Measurements from ENCODE around the gene STARD4.

Gene STARD4, protein sequence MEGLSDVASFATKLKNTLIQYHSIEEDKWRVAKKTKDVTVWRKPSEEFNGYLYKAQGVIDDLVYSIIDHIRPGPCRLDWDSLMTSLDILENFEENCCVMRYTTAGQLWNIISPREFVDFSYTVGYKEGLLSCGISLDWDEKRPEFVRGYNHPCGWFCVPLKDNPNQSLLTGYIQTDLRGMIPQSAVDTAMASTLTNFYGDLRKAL

DNA sequence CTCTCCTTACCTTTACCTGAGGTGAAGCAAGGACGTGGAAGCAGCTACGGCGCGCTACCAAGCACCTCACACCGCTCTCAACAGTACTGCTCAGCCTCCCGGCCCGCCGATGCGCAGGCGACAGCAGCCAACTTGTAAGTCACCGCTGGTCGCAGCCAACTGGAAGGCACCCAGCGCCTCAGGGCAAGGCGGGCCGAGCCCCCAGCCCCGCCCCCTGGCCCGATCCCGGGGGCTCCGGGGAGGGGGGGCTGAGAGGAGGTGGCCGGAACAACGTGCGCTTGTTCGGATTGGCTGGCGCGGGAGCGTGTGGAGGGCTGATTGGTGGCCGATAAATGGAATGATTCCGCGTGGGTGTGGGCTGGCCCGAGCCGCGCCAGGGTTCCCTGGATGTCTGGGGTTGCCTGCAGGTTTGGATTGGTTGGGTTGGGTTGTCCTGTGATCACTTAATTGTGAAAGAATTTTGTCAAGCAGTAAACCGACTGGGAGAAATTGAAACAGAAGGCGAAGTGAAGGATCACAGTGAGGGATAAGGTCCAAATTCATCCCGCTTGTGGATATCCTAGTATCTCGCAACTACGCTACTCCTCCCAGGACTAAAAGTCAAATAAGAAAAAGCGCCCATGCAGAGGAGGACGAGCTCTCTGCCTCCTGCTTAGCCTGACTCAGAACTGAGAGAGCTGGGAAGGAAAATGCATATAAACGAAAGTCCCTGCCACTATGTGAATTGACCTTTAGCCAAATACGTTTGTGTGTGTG, at the start of gene STARD4:
STARD4 (minus strand) TSS at position 161 of the 756 bp plus-strand sequence. CDS start 5,102 bp downstream, outside the sequence.
- DNase-seq (ENCODE audit: low read depth in 2 of 2, low spot score in 1 of 2), result peak; percentile 78 to 88

DNA sequence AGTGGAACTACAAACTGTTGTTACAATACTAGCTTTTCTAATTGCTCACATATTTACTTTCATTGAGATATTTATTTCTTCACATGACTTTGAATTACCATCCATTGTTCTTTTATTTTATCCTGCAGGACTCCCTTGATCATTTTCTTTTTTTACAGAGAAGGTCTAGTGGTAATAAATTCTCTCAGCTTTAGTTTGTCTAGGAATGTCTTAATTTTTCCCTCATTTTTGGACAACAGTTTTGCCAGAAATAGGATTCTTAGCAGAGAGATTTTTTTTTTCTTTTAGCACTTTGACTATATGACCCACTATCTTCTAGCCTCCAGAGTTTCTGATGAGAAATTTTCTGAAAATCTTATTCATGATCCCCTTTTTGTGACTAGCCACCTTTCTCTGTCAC, 47.3 kb upstream of the STARD4 start:
- DNase-seq (ENCODE audit: low read depth in 2 of 2, low spot score in 1 of 2), result no peak

DNA sequence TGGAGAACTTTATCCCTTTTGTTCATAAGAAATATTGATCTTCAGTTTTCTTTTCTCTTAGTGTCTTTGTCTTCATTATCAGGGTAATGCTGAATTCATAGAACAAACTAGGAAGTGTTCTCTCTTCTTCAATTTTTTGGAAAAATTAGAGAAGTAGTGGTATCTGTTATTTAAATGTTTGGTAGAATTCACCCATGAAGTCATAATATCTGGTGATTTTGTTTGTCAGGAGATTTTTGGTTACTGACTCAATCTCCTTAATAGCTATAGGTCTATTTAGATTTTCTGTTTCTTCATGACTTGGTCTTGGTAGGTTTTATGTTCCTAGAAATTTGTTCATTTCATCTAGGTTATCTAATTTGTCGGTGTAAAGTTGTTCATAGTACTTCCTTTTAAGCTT, 45.4 kb upstream of the STARD4 start:
- DNase-seq (ENCODE audit: low read depth in 2 of 2, low spot score in 1 of 2), result no peak

- no peak for DNase-seq (ENCODE audit: low read depth in 2 of 2, low spot score in 1 of 2)
Measured at GRCh38 chr5:111557111-111557510, 44.8 kb upstream of the STARD4 start.

- no peak for DNase-seq (ENCODE audit: low read depth in 2 of 2, low spot score in 1 of 2)
Measured at GRCh38 chr5:111556501-111556900, 44.2 kb upstream of the STARD4 start.

GRCh38 chr5:111555760-111556159, 43.4 kb upstream of the STARD4 start:
- DNase-seq (ENCODE audit: low read depth in 2 of 2, low spot score in 1 of 2), result no peak

DNA sequence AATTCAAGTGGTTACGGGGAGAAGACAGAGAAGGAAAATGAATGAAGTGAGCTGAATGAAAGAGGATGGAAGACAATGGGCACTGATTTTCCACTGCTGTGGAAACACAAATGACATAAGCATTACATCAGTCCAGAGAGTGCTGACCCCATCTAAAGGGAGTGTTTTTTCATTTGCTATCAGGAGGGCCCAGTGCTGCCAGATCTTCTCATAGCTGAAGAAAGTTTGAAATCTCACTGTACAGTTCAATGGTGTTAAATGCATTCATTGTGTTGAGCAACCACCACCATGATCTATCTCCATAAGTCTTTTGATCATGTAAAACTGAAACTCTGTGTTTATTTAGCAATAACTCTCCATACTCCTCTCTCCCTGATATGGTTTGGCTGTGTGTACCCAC, 41.5 kb upstream of the STARD4 start:
- no peak for DNase-seq (ENCODE audit: low read depth in 2 of 2, low spot score in 1 of 2)

GRCh38 chr5:111552896-111553295, 40.6 kb upstream of the STARD4 start:
- DNase-seq (ENCODE audit: low read depth in 2 of 2, low spot score in 1 of 2), result no peak

DNA sequence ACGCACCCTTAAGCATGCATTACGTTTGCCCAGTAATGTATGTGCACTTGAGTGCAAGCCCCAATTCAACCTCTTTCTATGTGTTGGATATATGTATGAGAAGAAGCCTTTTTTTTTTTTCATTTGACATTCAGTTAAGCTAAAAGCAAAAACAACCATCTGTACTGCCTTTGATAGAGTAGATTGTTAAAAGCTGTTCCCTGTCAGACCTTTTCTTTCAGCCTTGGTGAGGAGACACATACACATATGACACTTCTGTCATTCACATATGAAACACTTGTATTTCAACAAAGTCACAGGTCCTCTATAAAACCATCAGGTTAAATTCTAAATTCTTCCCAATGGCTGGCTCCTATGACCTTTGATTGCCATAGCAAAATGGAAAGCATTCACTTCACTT, 40.2 kb upstream of the STARD4 start:
- no peak for DNase-seq (ENCODE audit: low read depth in 2 of 2, low spot score in 1 of 2)

DNA sequence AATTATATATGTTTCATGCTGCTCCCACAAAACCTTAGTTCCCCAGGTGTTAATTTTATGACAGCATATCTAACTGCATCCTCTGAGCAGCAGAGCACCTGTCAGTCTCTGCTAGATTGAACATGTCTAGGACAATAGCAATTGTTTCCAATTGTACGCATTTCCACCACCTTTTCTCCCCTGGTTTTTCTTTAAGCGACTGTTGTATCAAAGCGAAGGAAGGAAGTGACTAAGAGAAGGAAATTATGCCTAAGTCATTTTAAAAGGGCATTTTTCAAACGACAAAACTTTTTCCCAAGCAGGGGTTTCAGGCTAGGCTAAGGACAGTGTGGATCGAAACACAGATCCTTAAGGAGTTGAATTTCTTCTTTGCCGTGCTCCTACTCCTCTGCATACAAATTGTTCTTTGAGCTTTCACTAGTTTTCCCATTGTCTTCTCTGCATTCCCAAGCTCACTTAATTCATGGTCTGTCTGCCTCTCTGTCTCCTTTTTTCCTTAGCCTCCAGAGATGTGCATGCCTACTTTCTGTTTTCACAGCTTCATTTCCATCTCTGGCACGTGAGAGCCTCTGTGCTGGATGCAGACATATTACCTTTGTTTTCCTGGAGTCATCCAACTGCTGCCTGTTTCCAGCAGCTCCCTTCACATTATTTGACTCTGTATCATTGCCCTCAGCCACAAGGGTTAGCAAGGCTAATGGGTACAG, 39.4 kb upstream of the STARD4 start:
- DNase-seq (ENCODE audit: low read depth in 2 of 2, low spot score in 1 of 2), result no peak

- DNase-seq (ENCODE audit: low read depth in 2 of 2, low spot score in 1 of 2), result no peak
Measured at GRCh38 chr5:111551161-111551560, 38.8 kb upstream of the STARD4 start.

- peak; percentile 39 to 42 for DNase-seq (ENCODE audit: low read depth in 2 of 2, low spot score in 1 of 2)
Measured at GRCh38 chr5:111550282-111551020, 38.1 kb upstream of the STARD4 start.

DNA sequence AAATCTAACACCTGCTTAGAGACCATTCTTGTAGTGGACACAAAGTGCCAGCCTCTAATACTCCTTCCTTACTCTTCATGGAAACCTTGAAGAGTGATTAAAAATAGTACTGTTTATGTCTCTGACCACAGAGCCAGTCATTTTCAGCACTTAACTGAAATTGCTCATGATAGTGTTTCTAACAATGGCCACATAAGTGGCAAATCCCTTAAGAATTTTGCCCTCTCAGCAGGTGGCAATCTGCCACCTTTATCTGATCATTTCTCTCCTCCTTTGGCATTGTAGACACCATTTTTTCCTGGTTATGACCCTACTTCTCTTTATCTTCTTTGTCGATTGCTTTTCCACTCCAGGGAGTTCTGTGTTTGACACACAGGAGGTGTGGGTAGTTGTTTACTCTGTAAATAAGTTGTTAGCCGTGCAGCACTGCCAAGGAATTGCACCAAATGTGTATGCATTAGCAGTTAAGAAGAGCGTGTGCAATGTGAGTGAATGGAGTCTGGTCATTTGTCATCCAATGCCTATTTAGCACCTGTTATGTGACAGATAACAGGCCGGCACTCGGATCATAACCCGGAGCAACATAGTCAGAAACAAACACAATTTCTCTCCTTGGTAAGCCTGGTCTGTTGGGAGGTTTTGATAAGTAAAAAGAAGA, 36.8 kb upstream of the STARD4 start:
- DNase-seq (ENCODE audit: low read depth in 2 of 2, low spot score in 1 of 2), result no peak

- DNase-seq (ENCODE audit: low read depth in 2 of 2, low spot score in 1 of 2), result no peak
Measured at GRCh38 chr5:111548348-111548950, 36.1 kb upstream of the STARD4 start.

DNA sequence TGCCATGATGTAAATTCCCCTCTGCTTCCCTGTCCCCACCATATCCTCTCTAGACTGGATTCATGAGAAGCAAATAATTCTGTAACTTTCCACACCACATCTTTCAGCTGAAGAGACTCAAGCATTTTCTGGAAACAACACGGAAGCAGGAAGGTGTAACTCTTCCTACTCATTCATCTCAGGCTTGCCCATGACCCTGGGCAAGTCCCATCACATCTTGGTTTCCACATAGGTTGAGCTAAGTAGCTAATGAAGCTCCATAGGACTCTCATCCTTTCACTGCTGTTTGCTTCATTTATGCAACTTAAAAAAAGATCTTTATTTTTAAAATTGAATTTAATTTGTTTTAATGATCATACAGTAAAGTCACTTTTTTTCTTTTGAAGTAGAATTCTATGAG, 32.7 kb upstream of the STARD4 start:
- no peak for DNase-seq (ENCODE audit: low read depth in 2 of 2, low spot score in 1 of 2)

- no peak for DNase-seq (ENCODE audit: low read depth in 2 of 2, low spot score in 1 of 2)
Measured at GRCh38 chr5:111537141-111538024, 25.0 kb upstream of the STARD4 start.

DNA sequence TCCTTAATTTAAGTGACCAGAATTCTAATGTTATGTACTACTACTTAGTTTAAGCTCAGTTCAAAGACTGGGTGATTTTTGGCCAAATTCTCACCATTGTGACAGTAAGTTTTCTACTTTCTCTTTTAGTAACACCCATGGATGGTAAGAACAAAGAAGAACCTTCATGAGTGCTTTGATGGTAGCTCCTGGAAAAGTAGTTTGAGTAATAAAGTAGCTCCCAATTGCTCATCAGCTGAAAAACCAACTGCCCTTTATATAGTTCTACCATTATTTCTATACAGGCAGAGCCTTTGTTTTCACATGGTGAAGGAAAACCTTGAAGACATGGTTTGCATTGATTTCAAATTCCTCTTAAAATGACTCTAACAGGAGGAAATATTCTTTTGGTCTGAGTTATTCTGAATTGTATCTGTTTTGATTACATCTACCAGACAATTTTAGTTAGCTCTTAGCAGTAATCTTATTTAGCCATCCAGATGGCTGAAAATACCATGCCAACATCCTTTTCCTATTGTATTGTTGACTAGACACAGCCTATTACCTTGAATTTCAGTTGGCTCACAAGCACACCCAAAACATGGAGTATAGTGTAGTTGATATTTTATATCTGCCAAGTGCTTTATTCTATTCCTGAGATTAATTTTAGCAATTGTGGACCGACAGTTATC, 23.7 kb upstream of the STARD4 start:
- DNase-seq (ENCODE audit: low read depth in 2 of 2, low spot score in 1 of 2), result no peak

DNA sequence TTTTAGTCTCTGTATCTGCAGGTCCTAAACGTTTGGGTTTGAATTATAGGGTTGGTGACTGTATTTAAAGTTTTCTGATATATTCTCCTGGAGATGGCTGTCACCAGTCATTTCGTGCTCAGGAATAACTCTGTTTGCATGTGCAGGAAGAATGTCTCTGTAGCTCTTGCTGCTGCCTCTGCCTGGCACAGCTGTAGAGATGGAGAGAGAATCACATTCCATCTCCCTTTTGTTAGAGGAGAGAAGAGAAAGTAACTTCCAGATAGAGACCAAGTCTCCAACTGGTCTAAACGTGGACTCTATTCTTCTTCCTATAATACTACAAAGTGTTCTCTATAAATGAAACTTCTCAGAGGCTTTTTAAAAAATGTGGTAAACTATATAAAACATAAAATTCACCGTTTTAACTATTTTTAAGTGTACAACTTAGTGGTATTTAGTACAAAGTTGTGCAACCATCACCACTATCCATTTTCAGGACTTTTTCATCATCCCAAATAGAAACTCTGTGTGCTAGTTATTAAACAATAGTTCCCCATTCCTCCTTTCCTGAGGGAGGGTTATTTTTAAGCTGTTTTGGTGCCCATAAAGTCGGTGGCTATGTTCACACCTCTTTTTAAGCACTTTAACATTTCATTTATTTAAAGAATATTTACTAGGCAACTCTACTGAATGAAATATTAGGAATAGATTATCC, 20.7 kb upstream of the STARD4 start:
- DNase-seq (ENCODE audit: low read depth in 2 of 2, low spot score in 1 of 2), result no peak
